IPS-NIHi11 (cell line): ENCODE data around the gene VPS52.

ENCODE experiments used
- DNase-seq: peaks from one replicate; pipeline ENCODE4 v3.0.0; 2012; ENCODE audit warnings: mixed read lengths, low spot score

The VPS52 gene

DNA sequence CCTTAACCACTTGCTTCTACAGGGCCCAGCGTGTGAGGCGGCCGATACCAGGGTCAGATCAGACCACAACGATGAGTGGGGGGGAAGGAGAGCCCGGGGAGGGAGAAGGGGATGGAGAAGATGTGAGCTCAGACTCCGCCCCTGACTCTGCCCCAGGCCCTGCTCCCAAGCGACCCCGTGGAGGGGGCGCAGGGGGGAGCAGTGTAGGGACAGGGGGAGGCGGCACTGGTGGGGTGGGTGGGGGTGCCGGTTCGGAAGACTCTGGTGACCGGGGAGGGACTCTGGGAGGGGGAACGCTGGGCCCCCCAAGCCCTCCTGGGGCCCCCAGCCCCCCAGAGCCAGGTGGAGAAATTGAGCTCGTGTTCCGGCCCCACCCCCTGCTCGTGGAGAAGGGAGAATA, 60.5 kb downstream of the VPS52 start:
- no peak for DNase-seq

DNA sequence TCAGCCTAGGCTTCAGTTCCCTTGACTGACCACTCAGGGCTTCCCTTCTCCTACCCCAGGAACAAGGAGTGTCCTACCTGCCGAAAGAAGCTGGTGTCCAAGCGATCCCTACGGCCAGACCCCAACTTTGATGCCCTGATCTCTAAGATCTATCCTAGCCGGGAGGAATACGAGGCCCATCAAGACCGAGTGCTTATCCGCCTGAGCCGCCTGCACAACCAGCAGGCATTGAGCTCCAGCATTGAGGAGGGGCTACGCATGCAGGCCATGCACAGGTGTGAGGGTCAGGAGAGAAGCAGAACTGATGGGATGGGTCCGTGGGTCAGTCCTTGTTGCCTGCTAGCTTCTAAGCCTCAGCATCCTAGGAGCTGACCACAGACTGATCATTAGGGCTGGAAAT, 61.8 kb downstream of the VPS52 start:
- no peak for DNase-seq

GRCh38 chr6:33208091-33208967, 63.3 kb downstream of the VPS52 start, which contains the start of gene RING1:
Gene RING1, plus strand, starts transcription at chr6:33208500. Its CDS starts 323 bp downstream, at chr6:33208823.
- peak; percentile 89 for DNase-seq

GRCh38 chr6:33207552-33208090, 64.1 kb downstream of the VPS52 start:
- no peak for DNase-seq

- DNase-seq, result no peak
These were observed 64.7 kb downstream of the VPS52 start for GRCh38 chr6:33206864-33207551.

DNA sequence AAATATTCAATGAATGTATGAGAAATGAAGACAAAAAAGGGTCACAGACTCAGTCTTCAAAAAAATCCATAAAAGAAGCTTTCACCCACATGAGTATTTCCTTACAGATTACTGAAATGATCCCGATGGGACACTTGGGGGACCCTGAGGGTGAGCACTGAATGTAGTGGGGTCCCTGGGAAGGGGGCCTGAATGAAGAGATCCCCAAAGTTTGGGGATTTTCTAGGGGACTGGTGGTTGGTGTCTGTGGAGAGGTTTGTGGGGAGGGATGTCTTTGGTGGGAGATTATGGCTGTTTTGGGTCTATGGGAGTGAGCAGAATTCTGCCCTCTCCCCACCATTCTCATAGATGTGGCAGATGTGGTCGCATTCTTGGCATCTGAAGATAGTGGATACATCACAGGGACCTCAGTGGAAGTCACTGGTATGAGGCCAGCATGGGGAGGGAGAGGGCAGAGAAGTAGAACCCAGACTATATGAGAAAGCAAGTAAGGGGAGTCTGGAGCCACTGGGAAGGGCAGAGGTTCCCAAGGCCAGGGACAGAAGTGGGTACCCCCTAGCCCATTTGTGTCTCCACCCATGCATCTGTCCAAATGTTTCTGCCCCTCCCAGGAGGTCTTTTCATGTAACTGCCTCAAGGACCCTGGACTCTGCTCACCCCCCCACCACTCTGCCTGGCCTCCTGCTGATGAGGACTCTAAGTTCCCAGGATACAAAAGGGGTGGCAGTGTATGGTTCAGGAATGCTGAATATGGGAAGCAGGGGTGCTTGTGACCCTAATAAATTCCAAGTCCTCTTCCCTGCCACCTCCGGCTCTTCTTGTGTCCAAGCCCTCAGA, 65.4 kb downstream of the VPS52 start:
- no peak for DNase-seq

- DNase-seq, result no peak
These were observed 66.3 kb downstream of the VPS52 start for GRCh38 chr6:33205191-33206026.

GRCh38 chr6:33204415-33205190, 67.1 kb downstream of the VPS52 start, which contains the start of gene HSD17B8:
Gene HSD17B8, plus strand, starts transcription at chr6:33204655. Its CDS starts 14 bp downstream, at chr6:33204669.
- DNase-seq, result peak; percentile 93

GRCh38 chr6:33204165-33204414, 67.6 kb downstream of the VPS52 start:
- no peak for DNase-seq

- DNase-seq, result no peak
These were observed 68.1 kb downstream of the VPS52 start for GRCh38 chr6:33203443-33204164.

- DNase-seq, result no peak
These were observed 68.9 kb downstream of the VPS52 start for GRCh38 chr6:33202799-33203198.

- no peak for DNase-seq
These were observed 69.7 kb downstream of the VPS52 start for GRCh38 chr6:33201935-33202334.

- no peak for DNase-seq
These were observed 70.5 kb downstream of the VPS52 start for GRCh38 chr6:33201147-33201545.
